H1 (cell line): ENCODE results near the gene UFSP1. TPM values are rescaled to one million over a fixed set of nuclear protein-coding genes. Genes with fewer than 3 reads are reported as not detected.

ENCODE experiments used
- CTCF ChIA-PET: fragments of 300-600 bp; sonication (Branson Sonifier 250); formaldehyde crosslinking; loops from one replicate; lab custom pipeline; 2021; ENCODE audit not compliant: partially characterized antibody; lab: Charles Lee
- POLR2A ChIA-PET: fragments of 300-600 bp; sonication (Branson Sonifier 250); formaldehyde crosslinking; loops from one replicate; lab custom pipeline; 2021; ENCODE audit warnings: inconsistent platforms; ENCODE audit not compliant: partially characterized antibody; lab: Charles Lee
- DNase-seq, 2 experiments: peaks; one replicate each; pipeline versions ENCODE4 v3.0.0 to v3.0.0-alpha.2; 2010 to 2022; ENCODE audit warnings: low spot score in 2 of 2, low read depth in 1 of 2, mixed read lengths in 1 of 2
- FAIRE-seq: peaks from 2 replicates; lab custom pipeline; 2011; peaks lifted over from hg19 to GRCh38; lab: Jason Lieb, UNC
- H2AFZ ChIP-seq: 2 replicates; pipeline ENCODE4 v1.8.1; 2012; ENCODE audit warnings: low read length, inconsistent platforms
- H2AK5ac ChIP-seq: 2 replicates; pipeline ENCODE4 v1.6.1; 2013; ENCODE audit warnings: low read depth, low read length
- H2BK120ac ChIP-seq: replicated peaks from 2 replicates; pipeline ENCODE3; 2013; ENCODE audit warnings: low read depth, low read length, inconsistent platforms
- H2BK12ac ChIP-seq: 2 replicates; pipeline ENCODE4 v1.6.1; 2013; ENCODE audit warnings: low read depth, low read length
- H2BK15ac ChIP-seq: 2 replicates; pipeline ENCODE4 v1.6.1; 2013; ENCODE audit warnings: low read length
- H2BK20ac ChIP-seq: 2 replicates; pipeline ENCODE4 v1.6.1; 2013; ENCODE audit warnings: low read length
- H2BK5ac ChIP-seq: 2 replicates; pipeline ENCODE4 v1.6.1; 2013; ENCODE audit warnings: low read depth, low read length
- H3K14ac ChIP-seq: 2 replicates; pipeline ENCODE4 v1.6.1; 2013; ENCODE audit warnings: inconsistent platforms; ENCODE audit not compliant: insufficient read length
- H3K18ac ChIP-seq: 2 replicates; pipeline ENCODE4 v1.6.1; 2013; ENCODE audit warnings: low read length; ENCODE audit errors: extremely low read depth
- H3K23ac ChIP-seq: 2 replicates; pipeline ENCODE4 v1.6.1; 2013; ENCODE audit warnings: inconsistent platforms; ENCODE audit not compliant: insufficient read length
- H3K23me2 ChIP-seq: 2 replicates; pipeline ENCODE4 v1.6.1; 2013; ENCODE audit warnings: low read depth, low read length
- H3K27ac ChIP-seq: 2 replicates; pipeline ENCODE4 v1.6.1; 2011; ENCODE audit warnings: low read depth, low read length, inconsistent platforms
- H3K27me3 ChIP-seq, 4 experiments: replicated peaks in 1 of 4; 1 replicate in 1 of 4; 2 replicates in 3 of 4; pipeline versions ENCODE4 v1.6.1 to v1.8.1; 2011 to 2013; ENCODE audit warnings: low read length in 3 of 4, mild to moderate bottlenecking in 3 of 4, inconsistent platforms in 2 of 4, mixed read lengths in 2 of 4, moderate library complexity in 1 of 4; ENCODE audit not compliant: control insufficient read depth in 3 of 4, insufficient read depth in 3 of 4; ENCODE audit errors: extremely low read depth in 1 of 4
- H3K36me3 ChIP-seq, 4 experiments: 2 replicates each; pipeline versions ENCODE4 v1.6.1 to v1.8.1; 2011 to 2013; ENCODE audit warnings: mild to moderate bottlenecking in 4 of 4, low read length in 3 of 4, moderate library complexity in 2 of 4, control low read depth in 1 of 4, inconsistent platforms in 1 of 4; ENCODE audit not compliant: insufficient read depth in 4 of 4, control insufficient read depth in 2 of 4
- H3K4ac ChIP-seq: replicated peaks from 2 replicates; pipeline ENCODE3; 2013; ENCODE audit warnings: low read length, low read depth, mixed read lengths, inconsistent platforms; ENCODE audit not compliant: insufficient read length
- H3K4me1 ChIP-seq, 4 experiments: replicated peaks in 1 of 4; 1 replicate in 1 of 4; 2 replicates in 3 of 4; pipeline versions ENCODE4 v1.6.1 to v1.8.1; 2011 to 2013; ENCODE audit warnings: low read length in 3 of 4, inconsistent platforms in 2 of 4, mixed read lengths in 1 of 4; ENCODE audit not compliant: insufficient read depth in 4 of 4, control insufficient read depth in 3 of 4
- H3K4me2 ChIP-seq, 2 experiments: 2 replicates each; pipeline versions ENCODE4 v1.6.1 to v1.8.1; 2011 to 2013; ENCODE audit warnings: low read depth in 2 of 2, low read length in 2 of 2, control low read depth in 1 of 2, inconsistent platforms in 1 of 2, mild to moderate bottlenecking in 1 of 2; ENCODE audit not compliant: insufficient read depth in 1 of 2
- H3K4me3 ChIP-seq, 4 experiments: fragments of 200-600, 300-600 bp in 1 of 4; sonication (generic), shearing (Covaris generic), sonication (Bioruptor Twin) in 1 of 4; 2 replicates each; pipeline versions ENCODE4 v1.5.1 to v1.8.1; 2011 to 2016; ENCODE audit warnings: low read length in 4 of 4, low read depth in 3 of 4, control low read depth in 2 of 4, inconsistent platforms in 2 of 4, mild to moderate bottlenecking in 2 of 4, mixed read lengths in 1 of 4, moderate library complexity in 1 of 4; ENCODE audit not compliant: insufficient read depth in 2 of 4; ENCODE audit errors: extremely low read depth in 1 of 4
- H3K56ac ChIP-seq: replicated peaks from 2 replicates; pipeline ENCODE3; 2013; ENCODE audit warnings: low read depth, mild to moderate bottlenecking, mixed read lengths, low read length, inconsistent platforms; ENCODE audit not compliant: insufficient read length
- H3K79me1 ChIP-seq: 2 replicates; pipeline ENCODE4 v1.6.1; 2013; ENCODE audit warnings: low read depth, low read length, control low read depth
- H3K79me2 ChIP-seq, 2 experiments: 2 replicates each; pipeline versions ENCODE4 v1.6.1 to v1.8.1; 2012 to 2013; ENCODE audit warnings: low read length in 2 of 2, mild to moderate bottlenecking in 2 of 2, inconsistent platforms in 1 of 2; ENCODE audit not compliant: insufficient read depth in 2 of 2, control insufficient read depth in 1 of 2
- H3K9ac ChIP-seq, 4 experiments: replicated peaks in 1 of 4; 1 replicate in 1 of 4; 2 replicates in 3 of 4; pipeline versions ENCODE4 v1.6.1 to v1.8.1; 2011 to 2013; ENCODE audit warnings: low read depth in 3 of 4, low read length in 3 of 4, control low read depth in 2 of 4, mild to moderate bottlenecking in 2 of 4, moderate library complexity in 2 of 4, inconsistent platforms in 1 of 4; ENCODE audit errors: extremely low read depth in 1 of 4
- H3K9me3 ChIP-seq, 2 experiments: 2 replicates each; pipeline versions ENCODE4 v1.6.1 to v1.8.1; 2012 to 2013; ENCODE audit warnings: mild to moderate bottlenecking in 2 of 2, moderate library complexity in 2 of 2, control low read depth in 1 of 2, inconsistent platforms in 1 of 2, low read depth in 1 of 2, low read length in 1 of 2, mixed read lengths in 1 of 2; ENCODE audit not compliant: insufficient read depth in 2 of 2
- H4K20me1 ChIP-seq, 2 experiments: replicated peaks in 1 of 2; 2 replicates each; pipeline versions ENCODE3 to v1.8.1; 2011 to 2013; ENCODE audit warnings: inconsistent platforms in 2 of 2, low read length in 2 of 2, mild to moderate bottlenecking in 1 of 2; ENCODE audit not compliant: insufficient read depth in 2 of 2, control insufficient read depth in 1 of 2
- H4K5ac ChIP-seq: 2 replicates; pipeline ENCODE4 v1.6.1; 2013; ENCODE audit warnings: low read length, low read depth, mixed read lengths, inconsistent platforms; ENCODE audit not compliant: insufficient read length
- H4K8ac ChIP-seq: 2 replicates; pipeline ENCODE4 v1.8.0; 2013; ENCODE audit warnings: mild to moderate bottlenecking, moderate library complexity, low read length, inconsistent platforms; ENCODE audit not compliant: insufficient read depth; ENCODE audit errors: extremely low read depth
- H4K91ac ChIP-seq: replicated peaks from 2 replicates; pipeline ENCODE3; 2013; ENCODE audit warnings: low read length, mixed read lengths, inconsistent platforms; ENCODE audit not compliant: insufficient read length
- CEBPB ChIP-seq: IDR thresholded peaks from 2 replicates; pipeline ENCODE4 v1.6.1; 2012; ENCODE audit warnings: low read depth, low read length
- CHD1 ChIP-seq: IDR thresholded peaks from 2 replicates; pipeline ENCODE4 v1.6.1; 2012; ENCODE audit warnings: low read depth, low read length, improper control_type of control experiment
- CTBP2 ChIP-seq: IDR thresholded peaks from 2 replicates; pipeline ENCODE4 v1.7.0; 2011; ENCODE audit warnings: borderline replicate concordance, mild to moderate bottlenecking, moderate library complexity, mixed read lengths, low read length; ENCODE audit not compliant: insufficient read depth, insufficient read length
- KDM4A ChIP-seq: IDR thresholded peaks from one replicate; pipeline ENCODE4 v1.7.1; 2012; ENCODE audit warnings: low read depth, mild to moderate bottlenecking, moderate library complexity, low read length, inconsistent platforms; ENCODE audit not compliant: severe bottlenecking
- RNF2 ChIP-seq: fragments of 200-900, 300-1000 bp; sonication (generic); IDR thresholded peaks from 2 replicates; pipeline ENCODE4 v1.7.1; 2016; ENCODE audit warnings: borderline replicate concordance, low read depth, mild to moderate bottlenecking, antibody characterized with exemption, low read length; ENCODE audit not compliant: poor library complexity, severe bottlenecking; ENCODE audit errors: missing control alignments
- RXRA ChIP-seq: IDR thresholded peaks from 2 replicates; pipeline ENCODE4 v1.6.1; 2011; ENCODE audit warnings: low read depth, mild to moderate bottlenecking, low read length, moderate library complexity; ENCODE audit not compliant: insufficient read depth
- SRF ChIP-seq: IDR thresholded peaks from 2 replicates; pipeline ENCODE4 v1.6.1; 2011; ENCODE audit warnings: mild to moderate bottlenecking, low read depth, low read length, moderate library complexity
- TAF7 ChIP-seq: optimal IDR thresholded peaks from 2 replicates; pipeline ENCODE3; 2011; ENCODE audit warnings: low read depth, mild to moderate bottlenecking, inconsistent platforms, low read length, moderate library complexity, borderline replicate concordance
- USF2 ChIP-seq: IDR thresholded peaks from 2 replicates; pipeline ENCODE4 v1.6.1; 2011; ENCODE audit warnings: low read length, improper control_type of control experiment
- ZNF274 ChIP-seq: IDR thresholded peaks from 2 replicates; pipeline ENCODE4 v1.7.0; 2012; ENCODE audit warnings: low read length, borderline replicate concordance; ENCODE audit errors: extremely low read depth
- WGBS, 2 experiments: shearing (Covaris generic) in 1 of 2; methylation state at CpG; one replicate each; pipeline versions ENCODE4 v1.1.6 to v1.1.7; 2013 to 2015; ENCODE audit warnings: low lambda C conversion rate in 2 of 2, mixed read lengths in 2 of 2, inconsistent platforms in 1 of 2, low coverage in 1 of 2, missing lambda C conversion rate in 1 of 2; ENCODE audit not compliant: insufficient replicate concordance in 2 of 2, insufficient coverage in 1 of 2, insufficient read length in 1 of 2; ENCODE audit errors: extremely low coverage in 1 of 2, missing lambda C conversion rate in 1 of 2; 5-methylcytosine and 5-hydroxymethylcytosine counted together
- polyA plus RNA-seq, 7 experiments: library from polyadenylated mRNA; depleted of rRNA in 3 of 7; stranded (reverse) in 5 of 7; unstranded in 2 of 7; fragments of >200 nt in 5 of 7; fragments of 200-250 nt in 2 of 7; gene quantifications; 1 replicate in 5 of 7; 2 replicates in 1 of 7; 4 replicates in 1 of 7; pipeline versions ENCODE4 v1.2.1 to v1.2.3, GENCODE V29; 2011 to 2013; ENCODE audit warnings: missing spikeins in 2 of 7, mixed read lengths in 2 of 7
- total RNA-seq: library from RNA; stranded (reverse); fragmentation: NEBNext Ultra II Directional; extraction: Animal tissue kit (Norgen Biotek cat#: 25700); gene quantifications from 2 replicates; pipeline ENCODE4 v1.2.1, GENCODE V29; 2021

The UFSP1 gene
- total and polyA plus RNA-seq, 2 of the 8 experiments (the other 6 are each of a cell fraction or from before 2014, with no cell fraction given) = 1.6 to 4.3 TPM

DNA sequence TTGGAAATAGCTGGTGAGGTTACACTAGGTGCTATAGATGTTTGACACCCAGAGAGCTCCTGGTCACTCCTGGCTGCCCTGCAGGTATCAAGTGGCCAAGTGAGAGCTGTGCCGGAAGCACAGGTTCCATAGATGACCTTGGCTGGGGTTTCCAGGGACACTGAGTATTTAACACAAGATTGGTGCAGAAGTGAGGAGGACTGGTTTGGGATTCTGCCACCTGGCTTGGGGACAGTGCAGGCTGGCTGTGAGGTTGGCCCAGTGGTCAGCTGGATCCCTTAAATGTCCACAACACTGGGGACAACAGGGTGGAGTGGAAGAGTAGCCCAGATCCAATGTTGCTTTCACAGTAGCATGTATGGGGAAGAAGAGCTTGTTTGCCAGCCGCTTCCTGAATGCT is 11.5 kb upstream of the UFSP1 start:
- no peak overlapping the region for H3K56ac ChIP-seq
- no peak overlapping the region for H4K8ac ChIP-seq
- peaks cover 0 to 5% (median 3%) of the 10 kb centered on the region in 4 experiments; a peak in 6 of 7 replicates for H3K4me1 ChIP-seq
- H3K79me1 ChIP-seq = no peaks in the 10 kb centered on the region
- no peak overlapping the region for H4K5ac ChIP-seq
- H3K4ac ChIP-seq = no peak overlapping the region
- no peak for FAIRE-seq
- H3K79me2 ChIP-seq = no peaks in the 10 kb centered on the region
- no peak overlapping the region for H2BK120ac ChIP-seq
- no peak overlapping the region for H2BK15ac ChIP-seq
- peak overlapping the region; percentile 39; the same call in 1 of the 2 replicates for H2AK5ac ChIP-seq
- no peak overlapping the region for H3K4me2 ChIP-seq
- CTCF ChIA-PET = interaction anchor here (0.7 to 3.0 kb wide), 4 partner anchors 46 to 176 kb away, joined by 3 to 6 read pairs (median 4); no protein-coding TSS in a partner anchor
- no peak overlapping the region for H3K23ac ChIP-seq
- H3K4me3 ChIP-seq = no peak overlapping the region
- WGBS, 2 experiments = 92% methylated on average over 2 of the region's 2 CpGs; no CpG with 5 or more reads in 1 of the 2 experiments
- no peak overlapping the region for H2BK12ac ChIP-seq
- H3K23me2 ChIP-seq = peaks cover 5% of the 10 kb centered on the region; the same call in 1 of the 2 replicates
- H4K91ac ChIP-seq = no peak overlapping the region
- H2BK20ac ChIP-seq = no peak overlapping the region
- no peak overlapping the region for H2AFZ ChIP-seq
- no peak overlapping the region for H3K14ac ChIP-seq
- DNase-seq = no peak
- no peaks in the 10 kb centered on the region for H3K36me3 ChIP-seq
- no peak overlapping the region for H3K27ac ChIP-seq
- H3K9me3 ChIP-seq = no peaks in the 10 kb centered on the region
- POLR2A ChIA-PET = interaction anchor here (0.6 to 1.6 kb wide), 3 partner anchors 26 to 116 kb away, joined by 3 to 5 read pairs (median 3); partner anchors contain the start of gene SRRT
- peaks cover 8 to 14% (median 11%) of the 10 kb centered on the region in 4 experiments for H3K27me3 ChIP-seq
- H3K18ac ChIP-seq = no peak overlapping the region; the same call in 1 of the 2 replicates
- H3K9ac ChIP-seq = no peak overlapping the region
- peaks cover 0 to 5% of the 10 kb centered on the region in 2 experiments for H4K20me1 ChIP-seq
- no peak overlapping the region for H2BK5ac ChIP-seq
- no peak for TF ChIP-seq RNF2
- no peak for TF ChIP-seq TAF7
- TF ChIP-seq SRF = no peak
- TF ChIP-seq CTBP2 = no peak
- no peak for TF ChIP-seq ZNF274
- TF ChIP-seq USF2 = no peak
- TF ChIP-seq KDM4A = no peak
- TF ChIP-seq CEBPB = no peak
- TF ChIP-seq CHD1 = no peak
- TF ChIP-seq RXRA = no peak
